GM03348 (cell line): ENCODE data around the gene TUG1.
A peak's percentile ranks its signal among the peaks of the same experiment; 100 is the strongest.

Source experiments
- DNase-seq: peaks from one replicate; pipeline ENCODE4 v3.0.0; 2012; ENCODE audit warnings: low spot score

TUG1 gene

GRCh38 chr22:30968924-30969531 lies at the start of gene TUG1:
Gene TUG1 (plus strand): TSS chr22:30969265.
- DNase-seq, result peak; percentile 99

- no peak for DNase-seq
Observed at GRCh38 chr22:30919973-30920372, 49.1 kb upstream of the TUG1 start.

- DNase-seq, result peak; percentile 88
Observed at GRCh38 chr22:30920407-30920806, 48.7 kb upstream of the TUG1 start.

DNA sequence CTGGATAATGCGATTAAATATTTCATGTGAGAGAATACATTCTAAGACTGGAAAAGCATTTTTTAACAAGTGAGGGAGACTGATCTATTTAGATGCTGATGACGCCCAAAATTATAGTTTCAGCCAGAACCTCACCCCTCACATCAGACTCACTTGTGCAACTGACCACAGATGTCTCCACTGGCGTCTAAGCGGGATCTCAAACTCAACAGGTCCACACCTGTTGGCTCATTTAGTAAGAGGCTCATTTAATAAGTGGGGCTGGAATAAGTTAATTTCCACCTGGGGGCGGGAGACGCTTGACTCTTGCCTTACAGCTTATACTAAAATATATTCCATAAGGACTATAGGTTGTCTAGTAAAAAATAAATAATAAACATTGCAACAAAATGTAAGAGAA lies 48.0 kb upstream of the TUG1 start:
- no peak for DNase-seq

- DNase-seq, result peak; percentile 81
Observed at GRCh38 chr22:30922151-30922611, 46.9 kb upstream of the TUG1 start.

GRCh38 chr22:30923168-30923900 lies 45.7 kb upstream of the TUG1 start:
- no peak for DNase-seq

DNA sequence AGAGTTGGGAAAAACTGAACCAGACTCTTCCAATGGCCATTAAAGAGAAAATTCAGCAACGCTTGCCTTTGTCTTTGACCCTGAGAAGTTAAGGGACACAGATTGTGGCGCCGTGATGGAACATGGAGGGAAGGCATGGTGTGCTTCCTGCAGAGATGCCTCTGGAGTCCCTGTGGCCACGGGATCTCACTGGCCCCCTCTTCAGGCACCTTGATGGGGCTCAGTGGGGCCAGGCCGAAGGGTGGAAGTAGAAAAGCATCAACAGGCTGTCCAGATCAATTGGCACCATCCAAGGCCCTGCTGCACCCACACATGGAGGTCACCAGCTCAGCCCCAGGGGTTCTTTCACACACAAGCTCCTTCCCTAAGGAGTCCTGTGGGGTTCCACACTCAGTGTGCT lies 43.4 kb upstream of the TUG1 start:
- no peak for DNase-seq

- DNase-seq, result no peak
Observed at GRCh38 chr22:30926706-30927105, 42.4 kb upstream of the TUG1 start.

DNA sequence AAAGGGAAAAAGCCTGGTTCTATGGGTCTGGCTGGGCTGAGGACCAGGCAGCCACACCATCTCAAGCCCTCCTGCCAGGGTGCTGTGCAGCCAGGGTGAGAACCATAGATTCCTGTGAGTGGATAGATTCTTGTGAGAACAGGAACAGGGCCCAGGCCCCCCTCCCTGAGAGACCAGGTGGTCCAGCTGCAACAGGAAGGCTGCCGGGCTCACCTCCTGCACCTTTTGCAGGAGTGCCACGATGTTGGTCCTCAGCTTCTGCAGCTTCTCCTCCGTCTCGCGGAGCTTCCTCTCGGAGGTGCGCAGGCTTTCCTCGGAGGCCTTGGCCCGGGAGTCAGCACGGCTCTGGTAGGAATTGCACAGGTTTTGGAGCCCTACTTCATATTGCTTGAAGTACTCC lies 41.3 kb upstream of the TUG1 start:
- no peak for DNase-seq

DNA sequence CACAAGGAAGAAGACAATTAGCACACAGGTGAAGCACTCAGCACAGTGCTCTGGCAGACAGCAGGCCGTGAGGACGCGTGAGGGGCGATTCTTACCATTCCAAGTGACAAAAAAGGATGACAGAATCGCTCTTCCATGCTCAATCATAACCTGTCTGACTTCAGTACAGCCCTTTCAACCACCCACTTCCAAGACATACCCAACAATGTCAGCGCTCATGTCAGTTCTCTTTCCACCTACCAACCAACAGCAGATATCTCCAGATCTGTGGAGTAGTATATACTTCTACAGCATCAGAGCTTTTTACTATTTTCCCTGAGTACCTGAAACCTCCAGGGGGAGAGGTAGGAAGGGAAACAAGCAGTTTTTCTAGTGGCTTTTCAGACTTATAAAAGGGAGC lies 40.7 kb upstream of the TUG1 start:
- DNase-seq, result no peak

- DNase-seq, result no peak
Observed at GRCh38 chr22:30930228-30930627, 38.8 kb upstream of the TUG1 start.

DNA sequence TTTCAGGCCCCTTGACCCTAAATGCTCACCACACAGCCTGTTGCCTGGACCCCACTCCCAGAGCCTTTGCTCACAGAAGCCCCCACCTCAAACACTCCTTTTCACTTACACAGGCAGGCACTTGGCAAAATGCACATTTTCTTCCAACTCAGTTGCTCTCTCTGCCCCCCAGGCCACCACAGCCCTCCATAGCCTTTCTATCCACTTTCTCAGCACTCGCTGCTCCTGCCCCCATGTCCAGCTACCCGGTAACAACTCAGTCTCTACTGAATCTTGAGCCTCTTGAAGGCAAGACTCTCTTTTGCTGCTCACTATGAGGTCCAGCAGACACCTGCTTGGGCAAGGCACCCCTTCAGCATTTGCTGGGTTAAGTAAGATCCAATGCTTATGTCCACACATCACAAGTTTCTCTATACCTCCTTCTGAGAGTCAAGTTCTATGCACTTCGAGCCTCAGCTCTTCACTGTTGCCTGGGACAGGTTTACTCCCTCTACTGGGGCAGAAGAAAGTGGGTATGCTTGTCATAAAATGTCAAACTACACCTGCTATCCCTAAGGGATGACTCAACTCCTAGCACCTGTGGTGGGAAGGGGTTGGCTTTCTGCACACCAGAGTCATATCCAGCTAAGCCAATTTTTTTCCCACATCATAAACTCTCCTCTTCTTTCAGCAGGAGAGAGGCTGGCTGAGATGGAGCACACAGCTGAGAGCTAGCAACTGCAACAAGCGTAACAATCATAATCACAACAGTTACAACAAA lies 37.3 kb upstream of the TUG1 start:
- no peak for DNase-seq

GRCh38 chr22:30932661-30933060 lies 36.4 kb upstream of the TUG1 start:
- DNase-seq, result no peak

GRCh38 chr22:30933457-30933856 lies 35.6 kb upstream of the TUG1 start:
- DNase-seq, result no peak

DNA sequence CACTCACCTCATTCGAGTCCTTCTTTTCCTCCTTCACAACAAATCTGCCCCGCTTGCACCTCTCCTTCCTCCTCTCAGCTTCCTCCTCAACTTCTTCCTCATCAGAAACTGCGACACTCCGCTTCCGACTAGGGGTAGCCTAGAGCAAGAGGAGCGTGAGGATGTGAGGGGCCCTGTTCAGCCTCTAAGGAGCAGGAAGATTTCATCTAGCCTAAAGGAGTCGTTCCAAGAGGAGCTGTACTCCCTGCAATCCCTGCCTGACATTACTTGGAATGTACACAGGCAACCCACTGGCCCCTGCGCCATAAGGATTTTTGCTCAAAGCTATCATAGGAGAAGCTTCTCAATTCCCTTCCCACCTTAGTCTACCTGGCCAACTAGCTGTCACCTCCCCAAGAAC lies 35.0 kb upstream of the TUG1 start:
- DNase-seq, result no peak

GRCh38 chr22:30940685-30941362 lies 28.2 kb upstream of the TUG1 start:
- no peak for DNase-seq

- DNase-seq, result no peak
Observed at GRCh38 chr22:30941363-30941740, 27.7 kb upstream of the TUG1 start.

- no peak for DNase-seq
Observed at GRCh38 chr22:30943368-30943767, 25.7 kb upstream of the TUG1 start.

DNA sequence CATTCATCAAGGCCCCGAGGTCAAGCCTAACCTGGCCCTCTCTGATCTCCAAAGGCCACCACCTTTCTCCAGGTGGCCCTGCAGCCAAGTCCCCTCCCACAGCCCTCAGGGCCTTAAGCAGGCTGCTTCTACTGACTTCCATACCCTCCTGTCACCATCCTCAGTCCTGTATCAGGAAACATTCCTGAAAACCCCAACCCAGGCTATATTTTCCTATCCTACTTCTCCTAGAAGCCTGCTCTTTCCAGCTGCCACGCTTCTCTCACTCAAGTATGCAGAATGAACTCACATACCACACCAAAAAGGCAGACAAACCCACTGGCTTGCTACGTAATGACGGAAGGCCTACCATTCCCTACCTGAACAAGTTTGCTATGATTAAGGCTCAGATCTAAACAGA lies 24.1 kb upstream of the TUG1 start:
- no peak for DNase-seq

GRCh38 chr22:30945653-30946052 lies 23.4 kb upstream of the TUG1 start:
- no peak for DNase-seq

- DNase-seq, result no peak
Observed at GRCh38 chr22:30946354-30946753, 22.7 kb upstream of the TUG1 start.

DNA sequence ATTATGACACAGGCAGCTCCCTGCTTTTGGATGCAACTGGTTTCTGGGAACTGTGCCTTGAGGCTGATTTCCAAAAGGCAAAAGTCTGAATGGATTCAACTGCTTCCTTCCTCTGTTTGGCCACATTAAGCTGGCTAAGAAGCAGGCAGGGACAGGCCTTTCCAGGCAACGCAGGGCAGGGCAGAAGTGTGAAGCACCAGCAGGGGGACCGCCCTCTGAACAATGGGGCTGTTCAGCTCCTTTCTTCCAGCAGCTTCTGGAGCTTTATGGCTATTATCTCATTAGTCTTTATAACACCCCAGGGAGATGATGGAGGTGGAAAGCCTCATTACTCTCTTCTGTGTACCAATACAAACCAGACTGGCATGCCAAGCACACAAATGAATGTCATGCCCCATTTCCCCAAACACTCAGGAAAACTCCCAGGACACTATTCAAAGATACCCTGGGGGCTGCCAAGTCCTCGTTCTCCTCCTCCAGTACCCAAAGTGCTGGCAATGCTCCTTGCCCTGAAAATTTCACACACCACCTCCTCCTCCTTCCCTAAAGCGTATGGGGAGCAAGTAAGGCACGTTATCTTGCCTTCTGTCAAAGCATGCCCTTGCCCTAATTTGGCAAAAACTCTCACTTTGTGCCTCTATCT lies 21.8 kb upstream of the TUG1 start:
- no peak for DNase-seq
